Calu3 (cell line): ENCODE data around the gene ADGRL3. TPM values are rescaled to one million over a fixed set of nuclear protein-coding genes. Genes with fewer than 3 reads are reported as not detected.

Experiments used
- BruUV-seq: library from RNA; stranded (reverse); fragments of 400-500 nt; replicated peaks from 2 replicates; lab custom pipeline; 2021; lab: Mats Ljungman, UMichigan
- CTCF ChIA-PET: fragments of 300-600 bp; sonication (Branson Sonifier 250); formaldehyde crosslinking; loops from one replicate; lab custom pipeline; 2022; ENCODE audit warnings: antibody characterized with exemption; lab: Charles Lee
- DNase-seq: peaks from one replicate; pipeline ENCODE4 v3.0.0; 2022
- H3K27ac Mint-ChIP-seq: one replicate; pipeline ENCODE4 v1.8.0; 2022; ENCODE audit warnings: mixed read lengths; ENCODE audit not compliant: unreplicated experiment
- H3K27me3 Mint-ChIP-seq: one replicate; pipeline ENCODE4 v1.8.0; 2022; ENCODE audit warnings: mixed read lengths; ENCODE audit not compliant: unreplicated experiment
- H3K36me3 Mint-ChIP-seq: one replicate; pipeline ENCODE4 v1.8.0; 2022; ENCODE audit warnings: mild to moderate bottlenecking, moderate library complexity, mixed read lengths; ENCODE audit not compliant: insufficient read depth, unreplicated experiment
- H3K4me1 Mint-ChIP-seq: one replicate; pipeline ENCODE4 v1.8.0; 2022; ENCODE audit warnings: mild to moderate bottlenecking, low read depth, mixed read lengths; ENCODE audit not compliant: unreplicated experiment
- H3K4me3 Mint-ChIP-seq: one replicate; pipeline ENCODE4 v1.8.0; 2022; ENCODE audit warnings: mild to moderate bottlenecking, low read depth, moderate library complexity, mixed read lengths; ENCODE audit not compliant: unreplicated experiment
- H3K9me3 Mint-ChIP-seq: one replicate; pipeline ENCODE4 v1.8.0; 2022; ENCODE audit warnings: low read depth, mixed read lengths; ENCODE audit not compliant: unreplicated experiment
- intact Hi-C: fragments of 100-400 bp; cut with micrococcal nuclease; formaldehyde crosslinking; loops from one replicate; pipeline ENCODE4 v1.10.0; 2022; ENCODE audit not compliant: unreplicated experiment
- total RNA-seq: library from RNA; stranded (reverse); gene quantifications from 2 replicates; pipeline ENCODE4 v1.2.3, GENCODE V29; 2022
- TF ChIP-seq, protein P1 (sequence below): fragments of 200-600 bp; IDR thresholded peaks from one replicate; pipeline ENCODE4 v1.8.0; 2022; ENCODE audit warnings: antibody characterized with exemption; ENCODE audit not compliant: unreplicated experiment

ADGRL3 gene
- total RNA-seq, 1 experiment from 2014 or later = 0.66 TPM

GRCh38 chr4:61671599-61671998 is 471.5 kb downstream of the ADGRL3 start:
- no peak for DNase-seq
- CTCF ChIA-PET = interaction anchor here (0.6 kb wide), 1 partner anchor 9 kb away, joined by 4 read pairs; no protein-coding TSS in a partner anchor
- Mint-ChIP-seq H3K4me1 (no peaks in the 10 kb centered on the region), H3K4me3 (no peak overlapping the region), H3K9me3 (no peaks in the 10 kb centered on the region), H3K27ac (no peak overlapping the region), H3K27me3 (no peaks in the 10 kb centered on the region), H3K36me3 (no peaks in the 10 kb centered on the region)
- intact Hi-C loops = no loop called here
- no TSS peak for BruUV-seq
- TF ChIP-seq, protein P1, sequence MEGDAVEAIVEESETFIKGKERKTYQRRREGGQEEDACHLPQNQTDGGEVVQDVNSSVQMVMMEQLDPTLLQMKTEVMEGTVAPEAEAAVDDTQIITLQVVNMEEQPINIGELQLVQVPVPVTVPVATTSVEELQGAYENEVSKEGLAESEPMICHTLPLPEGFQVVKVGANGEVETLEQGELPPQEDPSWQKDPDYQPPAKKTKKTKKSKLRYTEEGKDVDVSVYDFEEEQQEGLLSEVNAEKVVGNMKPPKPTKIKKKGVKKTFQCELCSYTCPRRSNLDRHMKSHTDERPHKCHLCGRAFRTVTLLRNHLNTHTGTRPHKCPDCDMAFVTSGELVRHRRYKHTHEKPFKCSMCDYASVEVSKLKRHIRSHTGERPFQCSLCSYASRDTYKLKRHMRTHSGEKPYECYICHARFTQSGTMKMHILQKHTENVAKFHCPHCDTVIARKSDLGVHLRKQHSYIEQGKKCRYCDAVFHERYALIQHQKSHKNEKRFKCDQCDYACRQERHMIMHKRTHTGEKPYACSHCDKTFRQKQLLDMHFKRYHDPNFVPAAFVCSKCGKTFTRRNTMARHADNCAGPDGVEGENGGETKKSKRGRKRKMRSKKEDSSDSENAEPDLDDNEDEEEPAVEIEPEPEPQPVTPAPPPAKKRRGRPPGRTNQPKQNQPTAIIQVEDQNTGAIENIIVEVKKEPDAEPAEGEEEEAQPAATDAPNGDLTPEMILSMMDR = no peak

DNA sequence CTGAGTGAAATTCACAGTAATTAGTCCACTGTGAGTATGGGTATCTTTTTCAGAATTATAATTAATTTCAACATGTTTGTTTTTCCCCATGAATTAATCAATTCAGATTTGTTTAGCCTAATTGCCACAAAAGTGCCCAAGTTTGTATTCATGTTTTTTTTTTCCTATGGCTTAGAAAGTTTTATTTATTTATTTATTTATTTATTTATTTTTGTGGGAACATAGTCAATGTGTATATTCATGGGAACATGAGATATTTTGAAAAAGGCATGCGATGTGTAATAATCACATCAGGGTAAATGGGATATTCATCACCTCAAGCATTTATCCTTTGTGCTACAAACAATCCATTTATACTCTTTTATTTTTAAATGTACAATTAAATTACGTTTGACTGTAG is 475.3 kb downstream of the ADGRL3 start:
- H3K36me3 Mint-ChIP-seq = no peaks in the 10 kb centered on the region
- CTCF ChIA-PET = no interaction called here
- H3K4me3 Mint-ChIP-seq = no peak overlapping the region
- no peak for DNase-seq
- no TSS peak for BruUV-seq
- intact Hi-C loops = no loop called here
- no peaks in the 10 kb centered on the region for H3K4me1 Mint-ChIP-seq
- no peak overlapping the region for H3K27ac Mint-ChIP-seq
- no peaks in the 10 kb centered on the region for H3K9me3 Mint-ChIP-seq
- no peaks in the 10 kb centered on the region for H3K27me3 Mint-ChIP-seq
- TF ChIP-seq, protein P1 = no peak

- DNase-seq = no peak
- no peak overlapping the region for H3K4me3 Mint-ChIP-seq
- H3K27me3 Mint-ChIP-seq = no peaks in the 10 kb centered on the region
- no peaks in the 10 kb centered on the region for H3K4me1 Mint-ChIP-seq
- H3K36me3 Mint-ChIP-seq = no peaks in the 10 kb centered on the region
- H3K27ac Mint-ChIP-seq = no peak overlapping the region
- no TSS peak for BruUV-seq
- TF ChIP-seq, protein P1 = no peak
- intact Hi-C loops = no loop called here
- no peaks in the 10 kb centered on the region for H3K9me3 Mint-ChIP-seq
- CTCF ChIA-PET = no interaction called here
These were observed 478.2 kb downstream of the ADGRL3 start for GRCh38 chr4:61678297-61678696.

GRCh38 chr4:61693520-61693919 is 493.4 kb downstream of the ADGRL3 start:
- H3K36me3 Mint-ChIP-seq = no peaks in the 10 kb centered on the region
- no peak overlapping the region for H3K4me3 Mint-ChIP-seq
- TF ChIP-seq, protein P1 = no peak
- no peaks in the 10 kb centered on the region for H3K27me3 Mint-ChIP-seq
- CTCF ChIA-PET = no interaction called here
- intact Hi-C loops = no loop called here
- H3K27ac Mint-ChIP-seq = no peak overlapping the region
- H3K4me1 Mint-ChIP-seq = no peaks in the 10 kb centered on the region
- DNase-seq = no peak
- no peaks in the 10 kb centered on the region for H3K9me3 Mint-ChIP-seq
- no TSS peak for BruUV-seq
